GM12878 (cell line): ENCODE results near the gene MRPL33.

Experiments used
- CTCF ChIP-seq, 3 experiments: IDR thresholded peaks in 2 of 3; conservative IDR thresholded peaks in 1 of 3; 2 replicates each; pipeline ENCODE4 v1.5.1; 2011; ENCODE audit warnings: low read depth in 3 of 3, low read length in 3 of 3, mild to moderate bottlenecking in 3 of 3, control low read depth in 2 of 3, moderate library complexity in 2 of 3, inconsistent platforms in 1 of 3, mixed read lengths in 1 of 3; ENCODE audit not compliant: control insufficient read depth in 2 of 3, insufficient read depth in 1 of 3; ENCODE audit errors: extremely low read depth in 1 of 3
- SP1 ChIP-seq: IDR thresholded peaks from one replicate; pipeline ENCODE4 v1.6.1; 2011; ENCODE audit warnings: low read depth, low read length

GRCh38 chr2:27736031-27736889, 35.3 kb upstream of the MRPL33 start:
- TF ChIP-seq CTCF (IDR thresholded peaks at IDR 0.05 in 2 of 3, conservative IDR thresholded peaks at IDR 0.05 in 1 of 3; ENCODE audit: control insufficient read depth in 2 of 3, extremely low read depth in 1 of 3, insufficient read depth in 1 of 3, low read depth in 3 of 3, low read length in 3 of 3) (no peak), SP1 (no peak)
